ENCODE results near the gene TNKS2.

The TNKS2 gene

DNA sequence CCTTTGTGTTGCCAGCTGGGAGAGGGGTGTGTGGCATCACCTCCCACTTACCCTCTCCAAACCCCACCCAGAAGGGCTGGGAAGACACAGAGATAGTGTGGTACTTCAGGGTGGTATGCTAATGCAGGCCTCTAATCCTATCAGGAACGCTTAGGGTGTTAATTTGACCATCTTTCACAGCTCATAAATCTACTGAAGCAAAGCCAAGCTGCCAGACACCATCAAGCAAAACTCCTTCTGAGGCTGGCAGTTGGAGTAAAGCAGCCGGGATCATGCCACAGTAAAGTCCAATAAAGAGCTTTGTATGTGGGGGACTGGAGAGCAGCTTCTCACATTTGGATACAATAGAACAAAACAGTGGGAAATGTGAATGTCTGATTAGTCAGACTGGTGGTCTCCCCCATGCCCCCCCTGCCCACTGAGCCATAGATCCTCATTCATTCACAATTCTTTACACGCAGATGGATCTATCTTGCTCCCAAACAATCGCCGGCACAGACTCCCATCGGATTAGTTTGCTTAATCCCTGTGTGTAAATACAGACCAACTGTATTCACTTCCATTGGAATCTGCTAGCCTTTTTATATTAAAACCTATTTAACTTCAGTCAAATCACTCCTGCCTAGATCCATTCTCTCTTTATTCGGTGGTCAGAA lies 81.4 kb downstream of the TNKS2 start:
- DNase-seq, result no peak

DNA sequence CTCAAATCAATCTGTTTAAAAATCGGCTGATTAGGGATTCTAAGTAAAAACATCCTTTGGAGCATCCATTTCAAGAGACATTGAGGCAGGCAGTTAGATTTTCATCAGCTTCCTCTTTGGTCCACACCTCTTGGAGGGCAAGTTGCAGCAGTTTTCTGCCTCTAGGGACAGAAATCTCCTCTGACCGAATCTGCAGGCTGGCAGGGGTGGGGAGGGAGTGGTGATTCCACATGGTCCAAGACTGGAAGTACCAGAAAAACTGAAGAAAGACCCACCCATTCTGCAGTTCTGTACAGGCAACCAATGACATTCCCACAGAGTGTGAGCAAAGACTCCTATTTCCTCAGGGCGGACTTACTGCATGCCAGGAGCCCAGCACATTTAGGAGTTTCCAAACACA lies 82.1 kb downstream of the TNKS2 start:
- no peak for DNase-seq

DNA sequence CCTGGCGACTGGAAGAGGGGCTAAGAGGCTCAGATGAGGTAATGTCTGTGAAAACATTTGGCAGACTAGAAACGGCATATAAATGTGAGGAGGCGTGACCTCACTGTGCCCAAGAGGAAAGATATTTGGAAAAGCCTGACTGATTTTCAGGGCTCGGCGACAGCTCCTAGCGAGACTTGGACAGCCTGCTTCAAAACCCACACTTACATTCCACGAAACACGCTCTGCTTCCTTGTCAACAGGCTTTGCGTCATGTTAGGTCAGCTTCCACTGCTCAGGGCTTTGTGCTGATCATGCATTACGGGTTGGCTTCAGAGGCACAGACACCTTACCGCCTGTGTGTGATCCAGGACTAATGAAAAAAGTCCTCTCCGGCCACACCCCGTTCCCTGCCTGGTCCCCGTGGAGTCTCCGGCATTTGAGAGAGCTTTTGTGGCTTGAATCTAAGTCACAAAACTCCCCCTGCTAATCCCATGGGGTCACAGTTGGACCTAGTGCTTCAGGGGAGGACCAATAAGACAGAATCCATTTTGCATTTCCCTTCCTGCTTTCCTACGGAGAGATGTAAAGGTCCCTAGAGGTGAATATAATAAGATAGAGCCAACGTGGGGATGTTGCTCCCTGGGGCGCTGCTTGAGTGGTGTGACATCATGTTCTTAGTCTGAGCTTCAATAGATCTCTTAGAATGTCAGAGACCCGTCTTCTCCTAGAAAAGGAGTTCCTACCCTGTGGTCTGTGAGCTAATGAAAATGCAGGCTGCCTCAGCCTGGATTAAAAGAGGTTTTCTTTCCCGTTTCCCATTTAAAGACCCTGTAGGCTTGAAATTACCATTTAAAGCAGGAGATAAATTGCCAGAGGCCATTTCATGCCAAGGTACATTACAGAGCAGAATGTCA lies 85.6 kb downstream of the TNKS2 start:
- DNase-seq, result no peak

DNA sequence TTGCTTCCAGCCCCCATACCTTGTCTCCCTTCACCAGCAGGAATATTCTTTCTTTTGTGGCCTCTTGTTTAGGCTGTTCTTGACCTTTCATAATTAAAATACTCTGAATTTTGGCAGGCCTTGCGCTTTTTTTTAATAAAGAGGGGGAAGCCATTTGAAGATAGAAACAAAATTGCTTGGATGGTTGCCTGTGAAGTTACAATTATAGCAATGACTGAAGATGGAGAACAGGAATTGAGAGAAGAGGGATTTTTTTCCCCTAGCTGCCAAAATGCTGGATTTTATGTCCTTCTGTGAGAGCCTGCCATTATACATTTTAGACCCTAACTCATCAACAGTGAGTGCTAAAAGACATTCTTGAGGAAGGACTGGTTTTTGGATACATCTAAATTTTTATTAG lies 86.3 kb downstream of the TNKS2 start:
- DNase-seq, result no peak

DNA sequence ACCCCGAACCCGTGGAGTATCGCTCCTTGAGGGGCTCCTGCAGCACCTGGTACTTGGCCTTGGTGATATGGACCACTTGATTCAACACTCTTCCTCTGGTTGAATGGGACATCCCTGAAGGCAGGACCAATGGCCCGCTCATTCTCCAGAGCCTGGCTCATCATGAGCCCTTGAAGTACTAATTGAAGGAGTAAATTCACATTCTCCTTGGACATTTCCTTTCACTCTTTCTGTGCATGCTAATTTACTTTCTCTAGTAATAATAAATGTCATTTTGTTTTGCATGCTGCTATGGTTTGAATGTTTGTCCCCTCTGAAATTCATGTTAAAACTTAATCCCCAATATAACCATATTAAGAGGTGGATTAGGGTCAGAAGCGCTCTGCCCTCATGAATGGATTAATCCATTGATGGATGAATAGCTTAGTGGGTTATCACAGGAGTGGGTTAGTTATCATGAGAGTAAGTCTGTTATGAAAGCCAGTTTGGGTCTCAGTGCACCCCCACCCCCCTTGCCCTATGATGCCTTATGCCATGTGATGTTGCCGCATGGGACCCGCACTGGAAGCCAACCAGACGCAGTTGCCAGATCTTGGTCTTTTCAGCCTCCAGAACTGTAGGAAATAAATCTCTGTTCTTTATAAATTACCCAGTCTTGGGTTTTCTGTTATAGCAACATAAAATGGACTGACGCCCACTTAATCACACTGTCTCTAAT lies 87.3 kb downstream of the TNKS2 start:
- no peak for DNase-seq

DNA sequence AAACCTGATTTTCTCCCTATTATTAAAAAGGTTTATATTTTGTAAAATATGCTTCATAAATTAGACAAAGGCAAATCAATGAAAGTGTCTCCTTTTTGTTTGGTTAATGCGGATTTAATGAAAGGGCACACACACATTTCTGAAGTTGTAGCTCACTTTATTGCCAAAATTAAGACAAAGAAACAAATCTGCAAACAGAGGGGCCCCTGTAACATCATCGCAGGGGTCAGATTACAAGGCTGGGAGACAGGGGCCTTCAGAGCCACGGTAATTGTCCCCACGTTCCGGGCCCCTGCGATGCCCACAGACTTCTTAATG lies 88.7 kb downstream of the TNKS2 start:
- DNase-seq, result no peak

DNA sequence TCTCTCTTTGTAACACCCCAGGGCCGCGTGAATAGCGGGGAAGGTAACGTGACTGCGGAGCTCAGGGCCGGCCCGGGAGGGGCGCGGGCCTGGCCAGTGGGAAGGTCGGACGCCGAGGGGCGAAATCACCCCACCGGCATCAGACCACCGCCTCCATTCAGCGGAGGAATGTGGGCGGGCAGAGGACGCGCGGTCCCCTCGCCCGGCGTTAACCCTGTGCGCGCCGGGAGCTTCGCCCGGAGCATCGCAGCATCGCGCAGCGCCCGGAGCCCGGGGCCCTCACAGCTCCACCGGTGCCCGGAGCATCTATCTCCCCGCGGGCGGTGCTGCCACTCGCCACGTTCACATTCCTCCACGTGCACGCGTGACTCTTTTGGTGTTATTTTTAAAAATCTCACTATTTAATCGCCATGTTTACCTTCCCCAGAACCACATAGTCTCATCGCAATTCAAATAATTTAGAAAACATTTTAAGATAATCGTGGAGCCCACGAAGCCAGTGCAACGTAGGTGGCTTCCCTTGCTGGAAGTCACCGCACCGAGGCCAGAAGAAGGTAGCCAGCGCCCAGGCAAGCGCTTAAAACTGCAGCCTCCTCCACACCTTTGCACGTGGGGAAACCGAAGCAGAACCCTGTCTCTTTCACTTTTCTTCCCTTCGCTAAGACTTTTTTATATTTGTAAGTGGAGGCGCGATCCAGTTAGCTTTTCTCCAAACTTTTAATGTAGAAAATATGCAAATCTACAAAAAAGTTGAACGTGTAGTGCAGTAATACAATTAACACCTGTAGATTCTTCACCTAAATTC lies 89.2 kb downstream of the TNKS2 start:
- DNase-seq, result peak; percentile 3

DNA sequence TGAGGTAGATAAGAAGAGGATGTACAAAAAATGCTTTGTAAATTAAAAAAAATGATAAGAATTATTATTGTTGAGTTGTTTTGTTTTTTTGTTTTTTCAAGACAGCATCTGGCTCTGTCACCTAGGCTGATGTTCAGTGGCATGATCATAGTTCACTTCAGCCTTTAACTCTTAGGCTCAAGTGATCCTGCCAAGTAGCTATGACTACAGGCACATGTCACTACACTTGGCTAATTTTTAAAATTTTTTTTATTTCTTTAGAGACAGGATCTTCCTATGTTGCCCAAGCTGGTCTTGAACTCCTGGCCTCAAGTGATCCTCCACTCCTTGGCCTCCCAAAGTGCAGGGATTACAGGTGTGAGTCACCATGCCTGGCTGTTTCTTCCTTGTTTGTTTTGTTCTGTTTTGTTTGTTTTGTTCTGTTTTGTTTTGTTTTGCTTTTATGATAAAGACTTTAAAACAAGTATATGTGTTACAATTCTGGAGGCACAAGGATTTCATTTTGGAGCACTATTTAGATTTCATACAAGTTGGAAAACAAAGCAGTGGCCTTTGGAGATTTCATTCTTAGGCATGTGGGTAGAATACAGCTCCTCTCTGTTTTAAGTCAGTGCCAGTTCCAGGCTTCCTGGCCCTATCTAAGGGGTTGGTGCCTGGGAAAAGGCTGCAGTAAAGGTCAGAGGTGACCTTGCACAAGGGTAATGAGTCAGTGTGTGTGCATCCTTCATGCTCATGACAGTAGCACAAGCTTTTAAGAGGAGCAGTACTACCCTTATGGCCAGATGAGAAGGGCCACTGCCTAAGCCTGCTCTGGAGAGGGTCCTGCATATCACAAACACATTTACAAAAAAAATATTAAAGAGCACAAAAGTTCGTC lies 93.1 kb downstream of the TNKS2 start:
- DNase-seq, result no peak

DNA sequence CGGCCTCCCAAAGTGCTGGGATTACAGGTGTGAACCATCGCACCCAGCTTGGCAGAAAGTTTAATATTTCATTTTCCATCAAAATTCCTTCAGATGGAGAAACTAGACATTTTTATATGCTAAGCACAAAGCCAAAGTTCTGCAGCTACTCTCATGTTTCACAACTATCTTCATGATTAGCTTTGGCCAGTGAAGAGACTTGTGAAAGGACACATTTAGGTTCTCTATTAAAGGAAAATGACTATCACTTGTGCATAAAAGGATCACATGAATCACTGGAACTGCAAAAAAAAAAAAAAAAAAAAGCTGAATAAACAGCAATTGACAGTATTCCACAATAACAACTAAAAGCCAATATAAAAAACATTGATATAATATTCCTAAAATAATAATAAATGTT lies 94.8 kb downstream of the TNKS2 start:
- DNase-seq, result no peak

DNA sequence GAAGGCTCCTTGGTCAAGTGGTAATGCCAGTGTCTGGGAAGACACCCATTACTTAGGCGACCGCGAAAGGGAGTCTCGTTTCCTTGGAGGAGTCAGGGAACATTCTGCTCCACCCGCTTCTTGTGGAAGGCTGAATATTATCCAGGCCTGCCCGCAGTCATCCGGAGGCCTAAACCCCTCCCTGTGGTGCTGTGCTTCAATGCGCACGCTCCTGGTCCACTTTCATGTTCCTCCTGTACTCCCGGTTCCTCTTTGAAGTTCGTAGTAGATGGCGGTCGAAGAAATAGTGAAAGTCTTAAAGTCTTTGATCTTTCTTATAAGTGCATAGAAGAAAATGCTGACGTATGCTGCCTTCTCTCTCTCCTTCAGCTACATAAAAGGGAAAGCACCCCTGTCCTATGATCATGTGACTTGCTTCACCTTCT lies 96.0 kb downstream of the TNKS2 start:
- DNase-seq, result peak; percentile 22

DNA sequence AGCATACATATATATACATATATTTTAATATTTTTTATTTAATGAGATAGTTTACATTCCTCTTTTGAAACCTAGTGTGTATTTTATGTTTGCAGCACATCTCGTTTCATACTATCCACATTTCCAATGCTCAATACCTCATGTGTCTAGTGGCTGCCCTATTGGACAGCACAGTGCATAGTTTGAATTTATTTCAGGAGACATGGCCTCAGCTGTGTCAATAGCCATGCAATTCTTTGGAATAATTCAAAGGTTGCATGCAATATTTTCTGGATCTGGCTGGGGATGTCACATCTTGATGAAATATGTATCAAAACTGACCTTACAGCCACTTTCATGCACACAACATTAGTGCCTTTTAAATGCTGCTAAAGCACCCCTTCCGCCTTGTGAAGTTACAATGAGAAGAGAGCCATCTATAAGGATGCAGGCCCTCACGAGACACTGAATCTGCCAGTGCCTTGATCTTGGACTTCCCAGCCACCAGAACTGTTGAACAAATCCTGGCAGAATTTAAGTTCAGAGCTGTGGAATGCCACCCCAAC lies 98.1 kb downstream of the TNKS2 start:
- DNase-seq, result no peak

DNA sequence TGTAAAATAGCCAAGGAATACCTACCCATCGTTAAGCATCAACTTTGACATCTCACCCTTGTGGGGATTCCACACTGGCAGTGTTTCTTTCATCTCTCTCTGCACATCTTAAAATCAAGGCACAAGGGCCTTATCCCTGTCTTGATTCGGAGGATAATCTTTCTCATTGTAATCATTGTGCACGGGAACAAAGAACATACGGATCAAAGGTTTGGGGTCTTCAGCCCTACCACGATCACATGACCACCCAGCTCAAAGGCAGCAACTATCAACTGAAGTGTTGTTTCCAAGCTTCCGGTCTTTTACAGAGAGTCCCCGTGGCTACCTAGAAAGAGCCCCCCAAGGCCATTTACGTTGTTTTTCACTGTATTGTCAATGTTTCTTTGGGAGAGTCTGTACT lies 99.2 kb downstream of the TNKS2 start:
- no peak for DNase-seq

DNA sequence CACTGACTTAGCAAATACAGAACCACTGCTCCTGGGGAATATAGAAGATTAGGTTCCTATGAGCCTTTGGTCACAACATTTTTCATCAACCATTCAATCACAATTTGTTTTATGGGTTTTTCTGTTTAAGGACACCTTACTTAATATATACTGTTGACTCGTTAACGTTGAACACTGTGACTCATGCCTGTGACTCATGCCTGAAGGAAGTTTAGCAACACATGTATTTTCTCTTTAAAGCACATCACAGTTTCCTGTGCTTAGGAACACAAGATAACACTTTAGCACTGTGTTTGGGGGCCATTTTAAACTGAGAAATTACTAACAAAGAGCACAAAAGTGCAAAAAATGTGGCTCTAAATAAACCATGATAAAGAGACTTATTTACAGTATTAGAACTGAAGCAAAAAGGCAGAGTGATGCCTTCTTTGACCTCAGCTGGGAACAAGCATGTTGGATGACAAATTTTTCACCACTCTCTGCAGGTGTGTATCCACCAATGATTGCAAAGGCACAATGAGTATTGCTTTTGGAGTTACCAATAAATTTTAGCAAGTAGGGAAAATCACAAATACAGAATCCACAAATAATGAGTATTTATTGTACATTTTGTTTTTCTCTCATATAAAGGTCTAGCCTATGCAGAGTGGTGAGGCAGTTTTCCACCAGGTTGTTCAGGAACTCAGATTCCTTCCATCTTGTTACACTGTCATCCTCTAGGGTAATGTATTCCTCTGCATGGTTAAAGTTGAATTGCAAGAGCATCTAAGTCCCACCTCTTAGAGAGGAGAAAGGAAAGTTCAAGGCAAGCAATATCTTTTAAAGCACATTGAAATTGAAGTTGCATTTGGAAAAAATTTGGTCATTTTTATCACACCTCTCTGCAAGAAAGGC lies 103.8 kb downstream of the TNKS2 start:
- DNase-seq, result peak; percentile 26

DNA sequence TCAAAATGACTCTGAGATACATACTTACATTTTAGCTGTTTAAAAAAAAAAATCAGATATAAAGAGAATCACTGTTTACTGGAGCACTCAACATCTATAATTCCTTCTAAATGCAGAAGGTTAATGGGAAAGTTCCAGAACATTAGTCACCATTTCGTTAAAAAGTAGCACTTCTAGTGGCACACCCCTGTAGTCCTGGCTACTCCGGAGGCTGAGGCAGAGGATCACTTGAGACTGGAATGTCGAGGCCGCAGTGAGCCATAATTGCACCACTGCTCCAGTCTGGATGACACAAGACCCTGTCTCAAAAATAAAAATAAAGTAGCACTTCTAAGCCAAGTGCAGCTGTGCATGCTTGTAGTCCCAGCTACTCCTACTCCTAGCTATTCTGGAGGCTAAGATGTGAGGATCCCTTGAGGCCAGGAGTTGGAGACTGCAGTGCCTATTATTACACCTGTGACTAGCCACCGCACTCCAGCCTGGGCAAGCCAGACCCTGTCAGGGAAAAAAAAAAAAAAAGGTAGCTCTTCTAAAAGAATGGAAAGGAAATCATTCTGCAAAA lies 108.9 kb downstream of the TNKS2 start:
- DNase-seq, result no peak

DNA sequence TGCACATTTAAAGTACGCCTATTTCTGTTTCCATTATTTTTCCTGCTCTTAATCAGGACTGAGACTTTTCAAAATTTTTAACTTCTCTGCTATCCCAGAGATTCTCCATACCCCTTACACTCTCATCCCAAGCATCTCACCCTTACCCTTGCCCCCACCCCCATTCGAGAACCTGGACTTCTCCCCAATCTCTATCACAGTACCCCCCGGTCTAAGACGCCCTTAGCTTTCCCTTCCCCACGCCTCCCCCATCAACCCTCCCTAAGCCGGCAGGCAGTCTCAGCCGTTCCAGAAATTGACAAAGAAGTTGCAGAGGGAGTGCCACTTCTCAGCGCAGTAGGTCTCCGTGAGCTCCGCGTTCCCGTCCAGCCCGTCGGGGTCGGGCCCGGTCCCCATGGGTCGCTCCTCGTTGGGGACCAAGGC lies 109.7 kb downstream of the TNKS2 start:
- no peak for DNase-seq

DNA sequence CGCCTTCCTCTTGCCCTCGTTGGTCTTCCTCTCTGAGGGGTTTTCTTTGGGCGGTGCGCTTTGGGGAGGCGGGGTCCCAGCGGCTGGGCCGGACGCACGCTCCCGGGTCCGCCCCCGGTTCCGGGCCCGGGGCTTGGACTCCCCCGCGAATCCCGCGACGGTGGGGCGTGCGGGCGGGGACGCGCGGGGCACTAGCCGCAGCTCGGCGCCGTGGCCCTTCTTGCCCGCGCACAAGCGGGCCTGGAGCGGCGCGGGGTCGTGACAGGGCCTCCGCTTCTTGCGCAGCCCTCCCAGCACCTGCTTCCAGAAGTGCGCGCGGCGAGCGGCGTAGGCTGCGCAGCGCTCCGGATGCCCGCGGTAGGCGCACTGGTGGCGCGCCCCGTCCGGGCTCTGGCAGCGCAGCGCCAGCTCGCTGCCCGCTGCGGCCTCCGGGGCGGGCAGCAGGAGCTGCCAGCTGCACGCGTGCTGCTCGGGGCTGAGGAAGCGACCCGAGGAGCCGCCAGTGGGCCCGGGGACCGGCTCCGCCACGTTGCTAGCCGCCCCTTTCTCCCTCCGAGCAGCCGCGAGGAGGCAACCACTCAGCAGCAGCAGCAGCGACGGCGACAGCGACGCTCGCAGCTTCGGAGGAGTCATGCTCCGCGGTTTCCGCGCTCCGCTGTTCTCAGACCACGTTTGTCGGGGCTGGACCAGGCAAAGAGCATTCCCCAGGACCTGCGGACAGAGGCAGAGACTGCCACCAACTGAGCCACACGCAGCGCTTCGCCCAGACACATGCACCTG lies 110.3 kb downstream of the TNKS2 start:
- peak; percentile 71 for DNase-seq

DNA sequence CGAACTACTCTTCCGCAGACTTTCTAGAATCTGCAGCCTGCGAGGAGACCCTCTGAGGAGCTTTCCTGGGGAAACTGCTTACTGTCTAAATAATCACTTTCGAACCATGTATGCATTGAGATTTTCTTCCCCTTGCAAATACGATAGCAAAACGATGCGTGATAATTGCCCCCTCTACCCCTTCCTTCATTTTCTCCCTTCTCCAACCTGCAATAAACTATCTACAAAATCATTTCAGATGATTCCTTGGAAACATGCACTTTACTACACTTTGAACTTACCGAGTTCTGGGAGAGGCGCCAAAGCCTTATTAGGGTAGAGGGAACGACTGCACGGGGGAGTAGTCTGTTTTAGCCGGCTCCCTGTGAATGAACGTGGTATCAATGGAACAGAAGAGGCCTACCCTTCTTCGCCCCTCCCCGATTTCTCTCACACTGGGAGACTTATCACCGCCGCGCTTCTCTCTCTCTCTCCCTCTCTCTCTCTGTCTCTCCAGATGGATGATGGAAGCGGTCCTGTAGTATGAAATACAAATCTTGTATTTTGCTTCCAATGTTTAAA lies 111.0 kb downstream of the TNKS2 start, which contains the start of gene FGFBP3:
FGFBP3 (minus strand) TSS at position 370 of the 561 bp plus-strand sequence. CDS start 517 bp downstream, outside the sequence.
- no peak for DNase-seq

DNA sequence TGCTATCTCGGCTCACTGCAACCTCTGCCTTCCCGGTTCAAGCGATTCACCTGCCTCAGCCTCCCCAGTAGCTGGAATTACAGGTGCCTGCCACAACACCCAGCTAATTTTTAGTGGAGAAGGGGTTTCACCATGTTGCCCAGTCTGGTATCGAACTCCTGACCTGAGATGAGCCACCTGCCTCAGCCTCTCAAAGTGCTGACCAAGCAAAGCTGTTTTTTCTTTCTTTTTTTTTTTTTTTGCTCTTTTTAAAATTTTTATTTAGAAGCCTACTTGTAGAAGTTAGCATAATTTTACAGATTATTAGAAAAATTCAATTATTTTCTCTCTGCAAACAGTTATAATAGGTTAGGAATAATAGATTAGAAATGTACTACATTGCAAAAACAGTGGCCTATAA lies 112.2 kb downstream of the TNKS2 start:
- DNase-seq, result no peak

Measured in central memory CD4-positive, alpha-beta T cell (primary cell).